GM18517 (cell line): Measurements from ENCODE around the gene GRAMD1B.

Experiments used
- ATAC-seq: cut with Tn5 transposase; IDR thresholded peaks from one replicate; pipeline ENCODE4 v1.9.1; 2021; ENCODE audit warnings: mild to moderate bottlenecking, moderate library complexity; ENCODE audit not compliant: unreplicated experiment

GRAMD1B gene

DNA sequence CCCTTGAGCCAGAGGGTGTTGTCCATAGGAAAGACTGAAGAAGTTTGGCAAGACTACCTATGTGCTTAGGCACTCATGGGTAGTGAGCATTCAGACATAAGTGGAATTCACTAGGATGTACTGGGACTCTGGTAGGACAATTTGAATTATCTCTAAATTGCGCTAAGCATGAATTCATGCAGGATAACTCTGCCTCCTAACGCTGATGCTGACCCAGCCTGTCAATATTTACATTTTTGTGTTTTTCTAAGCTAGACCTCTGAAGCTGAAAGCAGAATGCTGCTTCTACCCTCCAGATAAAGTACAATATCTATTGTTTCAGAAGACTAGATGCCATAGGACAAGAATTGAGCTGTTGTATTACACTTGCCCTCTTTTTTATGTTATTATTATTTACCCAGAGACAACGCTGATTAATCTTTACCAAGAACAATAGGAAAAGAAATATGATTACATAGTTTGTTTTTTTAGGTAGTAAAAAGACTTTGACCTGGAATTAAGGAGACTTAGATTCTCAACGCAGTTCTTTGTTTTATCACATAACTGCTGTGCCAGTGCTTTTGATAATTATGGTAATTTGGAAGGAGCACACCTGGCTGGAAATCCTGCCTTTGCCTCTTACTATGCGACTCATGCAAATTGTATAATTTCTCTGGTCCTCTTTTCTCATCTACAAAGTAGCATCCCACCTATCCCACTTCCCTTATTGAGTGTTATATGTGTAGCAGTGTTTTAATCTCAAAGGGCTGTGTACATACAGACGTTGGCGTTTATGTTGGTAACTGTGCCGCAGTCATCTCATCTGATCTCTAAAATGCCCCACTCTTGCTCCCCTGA, 21.2 kb upstream of the GRAMD1B start:
- ATAC-seq: no peak

DNA sequence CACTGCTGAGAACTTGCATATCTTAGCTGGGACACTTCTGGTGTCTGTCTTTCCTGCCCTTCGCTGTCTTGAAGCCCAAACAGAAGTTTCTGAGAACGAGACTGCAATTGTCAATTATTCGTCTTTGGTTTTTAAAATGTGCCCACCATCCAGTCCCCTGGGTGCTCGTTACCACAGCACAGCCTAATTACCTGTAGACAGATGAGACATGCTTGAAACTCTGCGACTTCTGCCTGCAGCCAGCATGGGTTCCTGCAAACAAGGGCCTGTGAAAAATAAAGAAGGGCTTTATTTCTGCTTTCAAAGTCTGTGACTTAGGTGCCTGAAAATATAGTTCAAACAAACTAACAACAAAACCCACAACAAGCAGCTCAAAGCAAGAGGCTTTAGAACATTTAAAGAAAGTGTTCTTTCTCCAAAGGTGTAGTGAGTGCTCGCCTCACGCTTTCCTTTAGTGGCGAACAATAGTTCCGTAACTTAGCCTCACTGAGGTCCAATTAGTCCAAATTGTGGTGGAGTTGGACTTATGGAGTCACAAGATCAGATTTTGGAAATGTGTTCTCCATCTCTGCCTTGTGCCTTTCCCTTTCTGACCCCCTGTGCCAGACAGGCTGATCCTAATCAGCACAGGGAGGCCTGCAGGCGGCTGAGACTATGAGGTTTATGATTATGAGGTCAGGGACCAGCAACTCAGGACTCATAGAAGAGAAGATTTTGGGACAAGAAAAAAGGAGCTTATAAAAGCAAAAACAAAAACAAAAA, 20.4 kb upstream of the GRAMD1B start:
- ATAC-seq: no peak

DNA sequence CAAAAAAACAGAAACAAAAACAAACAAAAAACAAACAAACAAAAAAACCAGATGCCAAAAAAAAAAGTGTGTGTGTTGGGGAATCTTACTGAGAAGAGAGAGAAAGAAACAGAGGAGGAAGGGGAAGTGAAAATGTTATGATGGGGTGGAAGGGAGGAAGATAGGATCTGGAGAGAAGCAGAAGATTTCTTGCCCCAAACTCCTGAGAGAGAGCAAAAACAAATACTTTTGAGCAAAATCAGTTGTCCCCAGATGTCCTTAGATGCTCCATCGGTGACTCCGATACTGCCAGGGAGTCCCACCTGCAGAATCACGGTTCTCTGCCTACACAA, 19.9 kb upstream of the GRAMD1B start:
- ATAC-seq: no peak

DNA sequence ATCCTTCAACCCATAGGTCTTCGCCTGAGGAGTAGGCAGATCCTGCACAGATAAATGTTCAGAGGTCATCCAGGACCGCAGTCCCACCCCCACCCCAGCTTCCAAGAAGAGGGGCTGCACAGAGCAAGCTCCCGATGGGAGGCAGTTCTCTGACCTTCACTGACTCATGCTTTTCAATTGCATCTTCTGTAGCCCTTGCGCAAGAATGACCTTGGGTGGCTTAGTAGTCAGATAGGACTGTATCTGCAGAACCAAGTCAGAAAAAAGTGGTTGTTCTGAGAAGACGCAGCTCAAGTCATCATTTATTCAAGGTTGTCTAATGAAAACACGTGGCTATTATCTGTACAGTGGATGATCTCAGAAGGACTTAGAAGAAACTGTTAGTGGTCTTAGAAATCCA, 16.4 kb upstream of the GRAMD1B start:
- ATAC-seq: no peak

DNA sequence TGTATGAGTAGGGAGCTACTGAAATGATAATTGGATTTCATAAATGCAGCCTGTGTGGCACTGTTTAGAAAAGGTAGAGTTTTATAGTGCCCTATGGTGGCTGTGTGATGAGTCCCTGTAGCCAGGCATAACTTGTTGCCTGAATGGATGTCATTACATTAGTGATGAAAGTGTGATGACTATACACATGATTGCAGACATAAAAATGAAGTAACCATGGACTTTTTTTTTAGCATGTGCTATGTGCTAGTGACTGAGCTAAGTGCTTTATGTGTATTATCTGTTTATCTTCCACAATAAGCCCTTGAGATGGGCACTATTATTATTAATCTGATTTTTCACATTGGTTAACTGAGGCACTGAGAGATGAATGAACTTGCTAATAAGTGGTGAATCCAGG, 13.5 kb upstream of the GRAMD1B start:
- ATAC-seq: no peak

DNA sequence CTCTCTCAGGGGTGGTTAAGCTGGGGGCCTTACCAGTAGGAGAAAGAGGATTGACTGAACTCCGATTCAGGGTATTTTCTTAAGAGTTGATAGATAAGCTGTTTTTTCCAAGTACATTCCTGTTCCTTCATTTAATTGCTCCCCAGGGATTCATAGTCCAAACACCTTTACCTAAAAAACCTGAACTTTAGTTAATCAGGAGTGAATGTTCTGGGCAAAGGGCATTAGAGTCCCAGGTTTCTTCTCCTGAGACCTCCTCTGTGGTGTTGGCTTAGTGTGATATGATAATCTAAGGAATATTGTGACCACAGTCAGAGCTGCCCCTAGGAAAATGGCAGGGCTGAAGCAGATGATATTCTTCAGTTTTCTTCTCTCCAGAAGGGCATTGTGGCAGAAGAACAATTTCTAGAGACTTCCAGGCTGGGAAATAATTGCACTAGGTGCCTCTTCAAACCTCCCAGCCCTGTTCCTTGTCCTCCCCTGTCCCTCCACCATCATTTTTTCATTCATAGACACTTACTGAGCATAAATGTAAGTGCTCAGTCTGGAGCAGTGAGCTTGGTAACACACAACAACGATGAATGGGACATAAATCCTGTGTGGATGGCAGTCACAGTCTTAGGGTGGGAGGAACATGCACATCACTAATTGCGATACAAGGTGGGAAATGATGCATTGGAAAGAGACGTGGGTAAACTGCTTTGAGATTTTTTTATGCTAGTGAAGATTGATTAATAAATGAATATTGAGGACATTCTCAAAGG, 11.5 kb upstream of the GRAMD1B start:
- ATAC-seq: no peak

DNA sequence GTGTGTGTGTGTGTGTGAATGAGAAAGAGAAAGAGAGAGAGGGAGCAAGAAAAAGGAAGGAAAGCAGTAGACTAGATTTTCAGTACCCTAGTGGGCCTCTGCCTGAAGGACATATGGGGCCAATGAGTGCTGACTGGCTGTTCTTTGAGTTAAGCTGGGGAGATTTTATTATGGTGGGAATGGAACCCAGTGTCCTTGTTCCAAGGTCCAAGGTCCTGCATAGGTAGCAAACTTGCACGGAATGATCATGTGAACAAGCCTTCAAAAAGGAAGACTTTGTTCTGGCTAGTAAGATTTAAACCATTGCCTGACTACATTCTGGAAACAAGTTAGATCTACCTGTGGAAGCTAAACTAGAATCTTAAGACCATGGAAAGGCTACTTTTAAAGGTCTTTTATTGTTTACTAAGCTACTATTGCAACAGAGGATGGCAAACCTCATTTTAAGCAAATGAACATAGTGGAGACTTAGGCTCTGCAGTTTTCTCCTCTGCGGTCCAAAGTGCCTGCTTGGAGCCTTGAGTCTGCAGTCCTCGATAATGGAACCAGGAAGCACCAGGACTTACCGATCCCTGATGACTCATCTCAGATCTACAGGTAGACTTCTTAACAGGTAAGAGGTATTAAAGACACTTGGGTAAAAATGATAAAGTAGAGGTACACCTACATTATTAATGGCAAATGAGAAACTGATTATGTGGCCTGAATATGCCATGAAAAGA, 10.2 kb upstream of the GRAMD1B start:
- no peak for ATAC-seq

DNA sequence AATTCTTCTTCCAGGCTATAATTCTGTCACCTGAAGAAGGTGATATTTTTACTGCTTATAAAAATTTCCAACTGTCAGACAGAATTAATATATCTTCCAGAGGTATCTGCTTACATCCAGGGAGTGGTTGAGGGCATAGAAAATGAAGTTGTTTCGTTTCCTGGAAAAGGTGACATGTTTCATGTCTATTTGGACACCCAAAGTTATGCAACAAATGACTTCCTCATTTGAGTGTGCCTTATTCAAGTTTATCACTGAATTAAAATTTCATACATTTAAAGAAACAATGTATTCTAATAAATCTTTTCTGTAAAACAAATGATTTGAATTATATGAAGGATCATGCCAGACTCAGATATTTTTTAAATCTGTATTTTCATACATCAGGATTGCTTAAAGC, 8.5 kb upstream of the GRAMD1B start:
- no peak for ATAC-seq

DNA sequence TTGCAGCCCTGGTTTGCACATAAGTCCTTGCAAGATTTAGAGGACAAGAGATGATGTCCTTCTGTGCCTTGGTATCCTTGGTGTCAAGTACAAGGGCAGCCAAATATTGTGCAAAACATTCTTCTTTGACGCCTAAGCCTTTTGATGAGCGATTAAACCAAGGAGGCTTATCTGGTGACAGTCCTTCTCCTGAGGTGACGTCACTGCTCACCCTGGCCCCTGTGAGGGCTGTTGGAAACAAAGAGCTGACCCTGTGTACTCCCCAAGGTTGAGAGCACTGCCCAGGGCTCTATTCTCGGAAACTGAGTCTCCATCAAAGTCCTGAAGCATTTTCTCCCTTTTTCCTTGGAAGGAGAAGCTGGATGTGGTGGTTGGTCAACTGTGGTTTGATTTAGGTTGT, 4.7 kb upstream of the GRAMD1B start:
- no peak for ATAC-seq

DNA sequence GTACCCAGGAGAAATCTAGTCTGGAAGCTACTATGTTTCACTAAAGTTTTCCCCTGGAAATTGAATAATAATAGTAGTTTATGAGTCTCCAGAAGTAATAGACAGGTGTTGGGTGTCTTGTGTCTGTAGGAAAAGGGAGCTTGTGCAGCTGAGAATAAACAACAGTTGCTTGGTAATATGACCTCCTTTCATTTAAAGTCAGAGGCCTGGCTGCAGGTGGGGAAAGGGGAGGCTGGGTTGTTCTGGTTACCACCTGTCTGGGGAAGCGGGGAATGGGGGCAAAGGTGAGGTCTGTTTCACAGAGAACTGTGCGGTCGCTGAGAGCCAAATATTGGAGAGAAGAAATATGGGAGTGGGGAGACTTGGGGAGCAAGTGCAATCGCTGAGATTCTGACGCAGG, 3.3 kb upstream of the GRAMD1B start:
- ATAC-seq: no peak

DNA sequence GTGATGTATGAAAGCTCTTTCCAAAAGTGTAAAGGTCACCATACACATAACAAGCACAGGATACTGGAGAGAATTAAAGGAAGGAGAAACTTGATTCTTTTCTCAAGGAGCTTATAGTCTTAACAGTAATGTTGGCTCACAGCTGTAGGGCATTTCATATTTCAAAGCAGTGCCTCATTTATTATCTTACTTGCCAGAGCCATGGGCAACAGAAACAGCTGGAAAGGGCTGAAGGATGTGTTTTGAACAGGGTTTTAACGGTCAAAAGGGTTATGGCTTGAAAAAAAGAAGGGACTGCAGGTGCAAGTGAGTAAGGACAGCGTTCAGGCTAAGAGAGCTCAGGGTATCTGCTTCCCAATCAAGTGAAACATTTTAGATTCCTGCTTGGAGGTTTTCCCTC, 2.7 kb upstream of the GRAMD1B start:
- ATAC-seq: no peak

DNA sequence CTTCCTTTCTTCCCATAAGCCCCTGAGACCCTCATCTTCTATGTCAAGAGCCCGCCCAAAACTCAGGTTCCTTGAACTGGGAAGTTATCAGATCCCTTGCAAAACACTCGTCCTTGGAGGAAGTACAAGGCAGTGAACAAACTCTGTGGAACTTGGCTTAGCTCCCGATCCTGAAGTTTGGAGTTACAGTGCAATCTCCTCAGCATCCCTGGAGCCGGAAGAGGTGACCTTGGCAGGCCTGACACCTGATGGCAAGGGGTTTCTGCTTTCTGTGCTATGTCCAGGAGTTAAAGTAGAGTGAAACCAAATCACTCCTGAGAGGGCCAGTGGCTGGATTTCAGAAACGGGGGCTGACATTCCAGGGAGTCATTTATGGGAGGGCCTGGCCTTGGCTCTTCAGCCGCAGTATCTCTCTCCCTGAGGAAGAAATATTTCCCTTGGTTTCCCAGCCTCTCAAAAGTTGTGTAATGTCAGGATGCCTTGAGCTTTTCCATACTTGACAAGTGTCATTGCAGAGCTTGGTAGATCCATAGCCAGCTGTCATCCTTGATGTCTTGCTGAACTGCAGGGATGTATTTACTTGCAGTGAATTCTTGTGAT, 1.9 kb upstream of the GRAMD1B start:
- ATAC-seq: no peak

DNA sequence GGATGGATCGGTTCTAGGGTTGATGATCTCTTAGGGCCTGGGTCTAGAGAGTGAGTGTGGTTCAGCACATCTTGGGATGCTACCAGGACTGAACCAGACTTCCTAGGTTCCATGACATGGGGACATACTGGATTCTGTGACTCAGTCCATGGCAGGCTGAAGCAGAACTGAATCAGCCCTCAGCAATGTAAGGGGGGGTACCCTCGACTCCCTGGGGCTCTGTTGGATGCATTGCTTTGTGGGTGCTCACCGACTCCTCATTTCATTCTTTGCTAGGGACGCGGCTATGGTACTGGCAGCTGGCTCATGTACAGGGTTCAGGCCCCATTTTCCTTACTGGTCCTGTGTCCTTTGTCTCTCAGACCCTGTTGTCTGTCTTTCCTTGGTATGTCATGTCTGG, 733 bp upstream of the GRAMD1B start:
- ATAC-seq: no peak

DNA sequence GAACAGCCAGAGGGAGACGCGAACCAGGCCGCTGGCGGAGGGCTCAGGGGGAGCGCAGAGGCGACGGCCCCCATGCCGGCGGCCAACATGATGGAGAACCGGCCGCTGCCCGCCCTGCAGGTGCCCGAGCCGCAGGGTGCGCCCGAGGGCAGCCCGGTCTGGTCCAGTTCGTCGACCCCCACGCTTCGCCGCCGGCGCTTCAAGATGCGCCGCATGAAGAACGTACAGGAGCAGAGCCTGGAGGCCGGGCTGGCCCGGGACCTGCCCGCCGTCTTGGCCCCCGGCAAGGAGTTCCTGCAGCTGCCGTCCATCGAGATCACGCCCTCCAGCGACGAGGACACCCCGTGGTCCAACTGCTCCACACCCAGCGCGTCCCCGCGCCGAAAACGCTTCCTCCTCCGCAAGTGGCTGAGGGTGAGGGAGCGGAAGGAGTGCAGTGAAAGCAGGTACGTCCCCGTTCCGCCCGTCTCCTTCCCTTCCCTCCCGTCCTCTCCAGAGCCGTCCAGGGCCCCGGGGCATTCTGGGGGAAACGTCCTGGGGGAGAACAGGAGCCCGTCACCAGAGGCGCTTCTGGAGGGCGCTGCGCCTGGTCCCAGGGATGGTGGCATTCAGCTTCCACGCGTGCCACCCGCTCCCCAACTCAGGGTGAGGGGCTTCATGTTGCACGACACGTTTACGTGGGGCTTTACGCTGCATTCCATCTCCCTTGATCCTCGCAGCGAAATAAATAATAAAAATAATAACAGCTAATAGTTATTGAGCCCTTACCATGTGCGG, 840 bp downstream of the GRAMD1B start:
- peak; percentile 49 for ATAC-seq

DNA sequence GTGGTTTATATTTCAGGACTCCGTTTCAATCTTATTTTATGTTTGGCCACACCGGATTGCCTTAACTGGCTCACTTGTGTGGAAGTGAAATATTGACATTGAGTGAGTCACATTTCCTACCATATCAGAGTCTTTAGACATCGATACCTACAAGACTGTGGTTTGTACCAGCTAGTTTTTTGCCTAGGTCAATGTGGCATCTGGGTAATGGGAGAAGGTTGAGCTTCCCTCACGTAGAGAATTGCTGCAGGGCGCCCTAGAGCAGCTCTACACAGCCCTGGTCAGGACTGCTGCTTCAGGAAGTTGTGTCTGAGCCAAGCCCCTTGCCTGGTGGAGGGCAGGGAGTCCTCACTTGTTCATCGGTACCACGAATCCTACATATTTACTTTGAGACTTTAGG, 1.6 kb downstream of the GRAMD1B start:
- ATAC-seq: no peak

DNA sequence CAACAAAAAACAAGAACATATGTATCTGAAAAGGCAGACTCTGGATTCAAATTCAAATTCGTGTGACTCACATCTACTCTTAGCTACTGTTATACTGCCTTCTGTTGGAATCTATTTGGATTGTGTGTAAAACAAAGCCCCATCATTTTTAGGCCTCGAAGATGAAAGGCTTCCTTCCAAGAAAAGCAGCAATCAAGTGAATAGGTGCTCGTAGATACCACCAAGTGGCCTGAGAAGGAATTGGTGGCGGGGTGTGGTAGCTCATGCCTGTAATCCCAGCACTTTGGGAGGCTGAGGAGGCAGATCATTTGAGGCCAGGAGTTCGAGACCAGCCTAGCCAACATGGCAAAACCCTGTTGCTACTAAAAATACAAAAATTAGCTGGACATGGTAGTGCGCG, 4.2 kb downstream of the GRAMD1B start:
- no peak for ATAC-seq

DNA sequence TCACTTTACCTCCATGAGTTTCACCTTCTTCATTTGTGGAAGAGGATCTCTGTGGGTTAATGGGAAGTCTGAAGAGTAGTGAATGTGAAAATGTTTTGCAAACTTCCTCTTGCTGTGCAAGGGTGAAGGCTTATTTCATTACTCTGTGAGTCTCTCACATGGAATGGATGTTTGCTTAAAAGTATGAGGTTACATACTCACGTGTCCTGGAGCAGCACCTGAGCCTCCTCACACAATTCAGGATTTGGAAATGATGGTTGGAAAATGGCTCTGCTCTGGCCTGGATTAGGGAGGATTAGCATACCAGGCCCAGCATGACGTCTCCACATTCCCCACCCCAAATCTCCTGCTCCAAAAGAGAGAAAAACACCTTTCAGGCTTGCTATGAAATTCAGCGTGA, 4.8 kb downstream of the GRAMD1B start:
- ATAC-seq: no peak

DNA sequence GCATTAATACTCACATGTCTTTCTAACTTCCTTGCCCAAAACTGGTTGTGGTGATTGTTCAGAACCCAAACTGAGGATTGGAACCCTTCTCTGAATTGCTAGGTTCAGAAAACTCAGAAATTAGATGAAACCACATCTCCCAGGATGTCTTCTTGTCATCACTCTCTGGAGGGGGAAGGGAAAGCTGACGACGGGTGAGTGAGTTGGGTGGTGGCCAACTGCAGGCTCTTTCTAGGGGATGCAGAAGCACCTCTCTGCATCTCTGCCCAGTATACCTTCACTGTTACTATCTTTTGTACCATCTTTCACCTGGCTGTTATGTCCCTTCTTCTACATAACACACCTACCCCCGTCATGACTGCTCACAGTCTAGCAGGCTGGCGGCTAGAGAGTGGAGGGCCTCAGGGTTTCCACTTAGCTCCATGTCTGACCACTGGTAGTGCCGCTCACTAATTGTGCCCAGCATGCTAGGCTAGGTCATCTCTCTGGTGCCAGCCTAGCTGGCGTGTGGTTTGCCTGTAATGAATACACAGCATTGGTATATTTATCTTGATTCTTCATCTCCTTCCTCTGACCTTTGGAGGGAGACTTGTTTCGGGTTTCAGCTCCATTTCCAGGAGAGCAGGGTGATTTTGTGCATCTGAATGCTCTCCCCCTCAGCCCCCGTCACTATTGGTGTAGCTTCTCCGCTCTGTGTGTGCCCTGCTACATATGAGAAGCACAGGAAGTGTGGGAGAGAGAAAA, 7.3 kb downstream of the GRAMD1B start:
- ATAC-seq: no peak

DNA sequence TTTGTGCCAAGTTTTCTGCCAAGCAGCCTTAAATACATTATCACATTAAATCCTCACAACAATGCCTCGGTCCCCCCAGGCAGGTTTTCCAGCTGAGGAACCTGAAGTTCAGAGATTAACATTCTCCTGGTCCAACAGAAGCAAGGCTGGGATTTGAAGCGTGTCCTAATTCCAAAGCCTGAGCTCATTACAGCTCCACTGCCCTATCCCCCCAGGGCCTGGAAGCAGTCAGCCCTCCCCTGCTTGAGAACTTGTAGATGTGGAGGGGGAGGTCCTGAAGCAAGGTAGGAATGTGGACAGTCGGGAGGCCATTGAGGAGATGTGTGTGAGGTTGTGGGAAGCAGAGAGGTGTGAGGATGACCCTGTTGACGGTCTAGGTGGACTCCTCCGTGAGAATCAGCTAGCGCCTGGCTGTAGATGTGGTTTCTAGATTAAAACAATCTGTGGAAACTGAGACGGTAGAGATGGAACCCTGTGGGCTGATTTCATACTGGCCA, 8.1 kb downstream of the GRAMD1B start:
- no peak for ATAC-seq
